HL-60 (cell line): Measurements from ENCODE around the gene FLNB.

ENCODE experiments used
- CTCF ChIP-seq: IDR thresholded peaks from one replicate; pipeline ENCODE4 v1.5.1; 2011; ENCODE audit warnings: low read length, control low read depth, inconsistent platforms; ENCODE audit not compliant: insufficient read depth
- GABPA ChIP-seq: IDR thresholded peaks from 2 replicates; pipeline ENCODE4 v1.6.1; 2012; ENCODE audit warnings: low read depth
- POLR2AphosphoS5 ChIP-seq: IDR thresholded peaks from 2 replicates; pipeline ENCODE4 v1.6.1; 2012; ENCODE audit warnings: low read depth

GRCh38 chr3:58043933-58044332, 35.7 kb downstream of the FLNB start:
- TF ChIP-seq CTCF (no peak), POLR2AphosphoS5 (no peak), GABPA (no peak)
